ENCODE results near the gene TOP2B.

TOP2B gene, protein sequence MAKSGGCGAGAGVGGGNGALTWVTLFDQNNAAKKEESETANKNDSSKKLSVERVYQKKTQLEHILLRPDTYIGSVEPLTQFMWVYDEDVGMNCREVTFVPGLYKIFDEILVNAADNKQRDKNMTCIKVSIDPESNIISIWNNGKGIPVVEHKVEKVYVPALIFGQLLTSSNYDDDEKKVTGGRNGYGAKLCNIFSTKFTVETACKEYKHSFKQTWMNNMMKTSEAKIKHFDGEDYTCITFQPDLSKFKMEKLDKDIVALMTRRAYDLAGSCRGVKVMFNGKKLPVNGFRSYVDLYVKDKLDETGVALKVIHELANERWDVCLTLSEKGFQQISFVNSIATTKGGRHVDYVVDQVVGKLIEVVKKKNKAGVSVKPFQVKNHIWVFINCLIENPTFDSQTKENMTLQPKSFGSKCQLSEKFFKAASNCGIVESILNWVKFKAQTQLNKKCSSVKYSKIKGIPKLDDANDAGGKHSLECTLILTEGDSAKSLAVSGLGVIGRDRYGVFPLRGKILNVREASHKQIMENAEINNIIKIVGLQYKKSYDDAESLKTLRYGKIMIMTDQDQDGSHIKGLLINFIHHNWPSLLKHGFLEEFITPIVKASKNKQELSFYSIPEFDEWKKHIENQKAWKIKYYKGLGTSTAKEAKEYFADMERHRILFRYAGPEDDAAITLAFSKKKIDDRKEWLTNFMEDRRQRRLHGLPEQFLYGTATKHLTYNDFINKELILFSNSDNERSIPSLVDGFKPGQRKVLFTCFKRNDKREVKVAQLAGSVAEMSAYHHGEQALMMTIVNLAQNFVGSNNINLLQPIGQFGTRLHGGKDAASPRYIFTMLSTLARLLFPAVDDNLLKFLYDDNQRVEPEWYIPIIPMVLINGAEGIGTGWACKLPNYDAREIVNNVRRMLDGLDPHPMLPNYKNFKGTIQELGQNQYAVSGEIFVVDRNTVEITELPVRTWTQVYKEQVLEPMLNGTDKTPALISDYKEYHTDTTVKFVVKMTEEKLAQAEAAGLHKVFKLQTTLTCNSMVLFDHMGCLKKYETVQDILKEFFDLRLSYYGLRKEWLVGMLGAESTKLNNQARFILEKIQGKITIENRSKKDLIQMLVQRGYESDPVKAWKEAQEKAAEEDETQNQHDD (N-terminal part only)

DNA sequence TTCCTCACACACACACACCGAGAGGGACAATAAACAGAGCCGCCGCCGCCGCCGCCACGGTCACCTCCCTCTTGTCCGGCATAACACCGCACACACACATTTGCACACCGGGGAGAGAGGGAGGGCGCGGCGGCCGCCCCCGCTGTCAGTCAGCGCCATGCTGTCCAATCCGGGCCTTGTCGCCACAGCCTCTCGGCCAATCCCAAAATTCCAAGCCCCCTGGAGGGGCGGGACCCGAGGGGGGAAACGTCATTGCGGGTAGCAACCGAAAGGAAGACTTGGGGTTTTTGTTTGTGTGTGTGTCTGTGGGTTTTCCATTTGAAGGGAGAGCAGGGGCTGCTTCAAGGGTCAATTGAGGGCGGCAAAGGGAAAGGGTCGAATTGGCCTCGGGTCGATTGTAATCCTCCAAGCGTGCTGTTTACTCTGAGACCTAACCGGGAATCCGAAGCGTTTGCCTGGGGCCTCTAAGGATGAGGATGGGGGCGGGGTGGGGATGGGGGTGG lies at the start of gene TOP2B:
TOP2B (minus strand) TSS at position 96 of the 503 bp plus-strand sequence. CDS start 610 bp downstream, outside the sequence.
- DNase-seq, result peak; percentile 95

- DNase-seq, result no peak
These were observed 48.8 kb upstream of the TOP2B start for GRCh38 chr3:25713341-25713985.

- DNase-seq, result no peak
These were observed 46.4 kb upstream of the TOP2B start for GRCh38 chr3:25711090-25711489.

GRCh38 chr3:25708036-25708435 lies 43.3 kb upstream of the TOP2B start:
- DNase-seq, result no peak

GRCh38 chr3:25707268-25707926 lies 42.7 kb upstream of the TOP2B start:
- no peak for DNase-seq

DNA sequence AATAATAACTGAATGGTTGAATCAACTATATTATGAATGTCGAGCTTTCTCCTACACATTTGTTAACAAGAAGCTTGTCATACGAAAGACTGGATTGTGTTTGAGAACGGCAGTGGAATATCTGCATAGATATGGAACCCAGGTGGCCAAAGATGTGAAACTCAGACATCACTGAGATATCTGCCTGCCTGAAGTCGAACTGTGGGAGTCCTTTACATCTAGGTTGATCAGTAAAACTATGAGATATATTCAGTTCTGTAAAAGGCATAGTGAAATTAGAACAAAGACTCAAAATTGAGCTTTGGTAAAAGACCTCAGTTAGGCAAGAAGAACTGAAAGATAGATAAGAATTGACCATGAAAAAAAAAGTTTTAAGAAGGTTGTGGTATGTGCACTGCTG lies 41.5 kb upstream of the TOP2B start:
- DNase-seq, result no peak

DNA sequence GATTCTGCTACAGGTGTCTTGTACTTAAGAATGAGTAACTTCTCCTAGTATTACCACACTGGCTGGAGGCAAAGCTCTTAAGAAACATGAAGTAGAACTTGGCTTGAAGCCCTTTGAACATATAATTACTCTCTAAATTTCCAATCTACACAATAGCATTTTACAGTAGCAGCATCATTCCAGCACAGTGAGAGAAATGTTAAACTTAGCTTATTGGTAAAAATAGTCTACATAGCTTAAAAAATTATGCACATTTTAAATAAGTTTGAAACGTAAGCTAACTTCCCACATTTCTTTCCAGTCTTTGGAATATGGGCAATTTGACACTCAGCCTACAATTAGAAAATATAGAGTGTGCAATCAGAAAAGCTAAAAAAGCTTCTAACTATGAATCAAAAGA lies 32.8 kb upstream of the TOP2B start:
- DNase-seq, result no peak

- no peak for DNase-seq
These were observed 31.2 kb upstream of the TOP2B start for GRCh38 chr3:25695731-25696420.

DNA sequence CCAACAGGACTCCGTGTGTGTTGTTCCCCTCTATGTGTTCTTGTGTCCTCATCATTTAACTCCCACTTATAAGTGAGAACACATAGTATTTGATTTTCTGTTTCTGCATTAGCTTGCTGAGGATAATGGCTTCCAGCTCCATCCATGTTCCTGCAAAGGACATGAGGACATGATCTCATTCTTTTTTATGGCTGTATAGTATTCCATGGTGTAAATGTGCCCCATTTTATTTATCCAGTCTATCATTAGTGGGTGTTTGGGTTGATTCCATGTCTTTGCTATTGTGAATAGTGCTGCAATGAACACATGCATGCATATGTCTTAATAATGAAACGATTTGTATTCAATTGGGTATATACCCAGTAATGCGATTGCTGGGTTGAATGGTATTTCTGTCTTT lies 28.5 kb upstream of the TOP2B start:
- no peak for DNase-seq

GRCh38 chr3:25692341-25692740 lies 27.6 kb upstream of the TOP2B start:
- no peak for DNase-seq

- DNase-seq, result no peak
These were observed 26.2 kb upstream of the TOP2B start for GRCh38 chr3:25690768-25691533.

GRCh38 chr3:25689226-25689625 lies 24.5 kb upstream of the TOP2B start:
- DNase-seq, result no peak

DNA sequence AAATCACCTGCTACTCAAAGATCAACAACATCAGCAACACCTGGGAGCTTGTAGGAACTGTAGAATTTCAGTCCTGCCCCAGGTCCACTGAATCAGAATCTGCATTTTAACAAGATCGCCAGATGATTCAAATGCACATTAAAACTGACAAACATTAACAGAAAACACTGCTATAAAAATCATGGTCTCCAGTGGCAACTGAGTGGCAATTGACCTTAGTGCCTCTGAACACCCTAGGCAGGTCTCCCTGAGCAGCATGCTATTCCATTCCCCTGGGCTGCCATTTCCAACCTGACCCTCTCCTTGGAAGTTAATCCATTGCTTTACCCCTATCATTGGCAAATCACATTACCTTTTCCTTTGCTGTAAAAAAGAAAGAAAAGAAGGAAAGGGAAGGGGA lies 23.0 kb upstream of the TOP2B start:
- no peak for DNase-seq

DNA sequence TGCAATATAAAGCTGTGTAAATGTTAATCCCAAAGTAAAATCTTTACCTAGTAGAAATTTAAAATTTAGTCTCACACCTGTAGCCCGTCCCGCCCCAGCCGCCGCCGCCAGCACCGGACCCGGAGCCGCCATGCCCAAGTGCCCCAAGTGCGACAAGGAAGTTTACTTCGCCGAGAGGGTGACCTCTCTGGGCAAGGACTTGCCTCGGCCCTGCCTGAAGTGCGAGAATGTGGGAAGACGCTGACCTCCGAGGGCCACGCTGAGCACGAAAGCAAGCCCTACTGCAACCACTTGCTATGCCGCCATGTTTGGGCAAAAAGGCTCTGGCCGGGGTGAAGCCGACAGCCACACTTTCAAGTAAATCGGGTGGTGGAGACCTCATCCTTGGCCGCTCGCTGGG lies 22.1 kb upstream of the TOP2B start:
- DNase-seq, result no peak

DNA sequence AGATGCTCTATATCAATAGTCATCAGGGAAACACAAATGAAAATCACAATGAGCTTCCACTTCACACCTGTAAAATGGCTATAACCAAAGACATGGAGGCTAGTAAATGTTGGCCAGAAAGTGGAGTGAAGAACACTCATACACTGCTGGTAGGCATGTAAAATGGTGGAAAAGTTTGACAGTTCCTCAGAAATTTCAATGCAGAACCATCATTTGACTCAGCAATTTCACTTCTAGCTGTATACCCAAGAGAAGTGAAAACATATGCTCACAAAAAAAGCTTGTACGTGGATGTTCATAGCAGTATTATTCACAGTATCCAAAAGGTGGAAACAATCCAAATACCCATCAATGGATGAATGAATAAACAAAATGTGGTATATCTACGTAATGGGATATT lies 19.2 kb upstream of the TOP2B start:
- no peak for DNase-seq

- no peak for DNase-seq
These were observed 18.7 kb upstream of the TOP2B start for GRCh38 chr3:25683410-25683809.

DNA sequence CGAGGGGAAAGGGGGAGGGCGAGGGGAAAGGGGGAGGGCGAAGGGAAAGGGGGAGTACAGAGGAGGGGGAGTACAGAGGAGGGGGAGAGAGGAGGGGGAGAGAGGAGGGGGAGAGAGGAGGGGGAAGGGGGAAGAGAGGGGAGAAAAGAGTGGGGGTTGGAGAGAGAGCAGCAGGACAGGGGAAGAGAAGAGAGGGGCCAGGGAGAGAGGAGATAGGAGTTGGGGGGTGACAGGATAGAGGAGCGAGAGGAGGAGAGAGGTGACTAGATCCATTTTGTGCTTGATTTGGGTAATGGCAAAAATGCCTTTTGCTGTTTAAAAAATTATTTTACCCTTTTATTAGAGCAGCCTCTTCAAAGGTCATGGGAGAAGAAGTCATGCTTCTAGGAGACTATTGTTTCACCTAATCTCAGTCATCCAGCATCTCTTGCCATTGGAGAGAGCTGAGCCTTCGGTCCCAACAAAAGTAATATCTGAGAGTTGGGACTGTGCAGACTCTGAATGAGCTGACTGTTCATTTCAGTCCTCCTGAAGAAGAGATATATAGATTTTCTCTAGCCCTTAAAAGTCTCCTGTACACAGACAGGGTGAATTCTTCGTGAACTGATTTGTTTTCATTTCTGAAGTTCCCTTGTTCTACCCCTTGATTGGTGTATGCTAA lies 15.1 kb upstream of the TOP2B start:
- DNase-seq, result no peak

- no peak for DNase-seq
These were observed 14.5 kb upstream of the TOP2B start for GRCh38 chr3:25679166-25679565.

GRCh38 chr3:25678581-25678980 lies 13.9 kb upstream of the TOP2B start:
- no peak for DNase-seq

GRCh38 chr3:25677121-25677520 lies 12.4 kb upstream of the TOP2B start:
- no peak for DNase-seq
